ENCODE results near the gene S100A8.
A peak's percentile ranks its signal among the peaks of the same experiment; 100 is the strongest.
"Not testable (repeated sequence)": the region's sequence is repeated elsewhere in the genome, so short reads cannot be mapped to it uniquely, and the experiment has no call there.

Gene S100A8

DNA sequence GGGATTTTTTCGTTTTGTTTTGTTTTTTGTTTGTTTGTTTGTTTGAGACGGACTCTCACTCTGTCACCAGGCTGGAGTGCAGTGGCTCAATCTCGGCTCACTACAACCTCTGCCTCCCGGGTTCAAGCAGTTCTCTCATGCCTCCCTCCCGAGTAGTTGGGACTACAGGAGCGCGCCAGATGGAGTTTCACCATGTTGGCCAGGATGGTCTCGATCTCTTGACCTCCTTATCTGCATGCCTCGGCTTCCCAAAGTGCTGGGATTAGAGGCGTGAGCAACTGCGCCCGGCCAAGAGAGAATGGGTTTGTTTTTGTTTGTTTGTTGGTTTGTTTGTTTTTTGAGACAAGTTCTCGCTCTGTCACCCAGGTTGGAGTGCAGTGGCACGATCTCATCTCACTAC, 43.8 kb downstream of the S100A8 start:
- not testable (repeated sequence) for H3K36me3 Mint-ChIP-seq; H3K9me3 Mint-ChIP-seq; H3K27ac Mint-ChIP-seq; ATAC-seq (replicated peaks); H3K4me3 Mint-ChIP-seq; DNase-seq
- Mint-ChIP-seq H3K27me3 (peaks cover 72 to 79% of the 10 kb centered on the region in 2 donors), H3K4me1 (peaks cover 27 to 34% of the 10 kb centered on the region in 2 donors)

DNA sequence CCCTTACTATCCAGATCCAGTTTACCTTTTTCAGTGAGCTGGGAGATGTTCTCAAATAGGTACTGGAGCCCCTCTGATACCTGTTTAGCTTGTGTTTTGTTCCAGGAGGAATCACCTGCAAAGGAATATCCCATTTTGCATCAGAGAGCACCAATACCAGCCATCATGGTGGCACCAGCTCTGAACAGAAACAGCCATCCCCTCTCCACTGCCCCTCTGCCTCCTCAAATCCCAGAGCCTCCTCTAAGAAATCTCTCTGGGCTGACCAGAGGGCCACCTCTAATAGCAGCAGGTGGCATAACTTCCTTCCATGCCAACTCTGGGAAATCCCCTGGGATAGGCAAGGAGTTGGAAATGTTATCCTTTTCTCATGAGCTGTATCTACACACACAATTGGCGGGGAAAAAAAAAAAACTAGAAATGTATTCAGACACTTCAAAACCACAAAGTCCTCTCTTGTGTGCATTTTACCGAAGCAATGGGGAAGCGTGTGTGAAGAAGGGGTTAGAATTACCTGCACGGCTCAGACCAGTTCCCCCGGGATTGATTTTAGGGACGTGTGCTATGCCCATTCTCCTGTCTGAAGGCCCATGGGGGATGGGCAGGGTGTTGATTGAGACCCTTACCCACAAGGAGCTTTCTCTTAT, 44.7 kb downstream of the S100A8 start:
- ATAC-seq (replicated peaks) (peak; percentile 74 to 77), DNase-seq (no peak)
- Mint-ChIP-seq H3K27ac (peak overlapping the region; percentile 11), H3K9me3 (no peaks in the 10 kb centered on the region), H3K4me3 (peak overlapping the region; percentile 5 to 19), H3K4me1 (peaks cover 27 to 34% of the 10 kb centered on the region in 2 donors), H3K27me3 (peaks cover 80 to 85% of the 10 kb centered on the region in 2 donors), H3K36me3 (no peaks in the 10 kb centered on the region)

DNA sequence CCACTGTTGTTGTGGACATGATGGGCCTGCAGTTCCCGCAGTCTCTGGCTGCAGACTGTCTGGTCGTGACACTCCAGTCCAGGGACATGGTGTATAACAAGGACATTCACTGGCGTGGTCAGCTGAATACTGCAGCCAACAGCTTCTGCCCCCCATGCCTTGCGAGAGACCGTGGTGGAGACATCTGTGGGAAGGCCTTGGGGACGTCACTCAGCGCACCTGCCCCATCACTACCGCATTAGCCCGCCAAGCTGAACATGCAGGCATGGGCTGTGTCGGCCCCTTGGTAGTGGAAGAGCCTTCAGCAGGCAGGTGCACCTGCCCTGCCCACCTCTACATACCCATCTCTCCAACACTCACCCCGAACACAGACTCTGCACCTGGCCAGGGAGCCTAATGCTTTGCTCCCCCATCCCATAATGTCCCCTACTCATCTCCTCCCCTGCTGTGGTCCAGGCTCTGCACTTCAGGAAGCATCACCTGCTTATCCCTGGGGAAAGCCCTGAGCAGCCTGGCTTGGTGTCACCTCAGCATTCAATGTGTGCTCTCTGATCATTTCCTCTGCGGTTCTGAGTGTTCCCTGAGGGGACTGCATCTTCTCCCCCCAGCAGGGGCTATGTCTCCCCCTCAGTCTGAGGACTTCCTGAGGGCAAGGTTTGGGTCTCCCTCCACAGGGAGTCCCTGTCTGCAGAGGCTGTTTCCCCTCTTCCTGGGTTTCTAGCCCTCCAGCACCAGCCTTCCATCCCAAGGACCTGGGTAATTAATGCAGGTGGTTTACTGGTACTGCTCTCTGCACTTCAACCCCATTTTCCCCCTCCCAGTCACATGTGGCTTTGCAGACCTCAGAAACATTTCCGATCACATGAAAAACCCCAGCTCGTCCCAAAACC, 45.4 kb downstream of the S100A8 start:
- DNase-seq: peak; percentile 37
- H3K36me3 Mint-ChIP-seq: no peaks in the 10 kb centered on the region
- no peaks in the 10 kb centered on the region for H3K9me3 Mint-ChIP-seq
- no peak overlapping the region for H3K27ac Mint-ChIP-seq
- peak; percentile 71 to 81 for ATAC-seq (replicated peaks)
- H3K4me1 Mint-ChIP-seq: peaks cover 27 to 34% of the 10 kb centered on the region in 2 donors
- H3K4me3 Mint-ChIP-seq: peak overlapping the region; percentile 5 to 19
- peaks cover 85 to 91% of the 10 kb centered on the region in 2 donors for H3K27me3 Mint-ChIP-seq

DNA sequence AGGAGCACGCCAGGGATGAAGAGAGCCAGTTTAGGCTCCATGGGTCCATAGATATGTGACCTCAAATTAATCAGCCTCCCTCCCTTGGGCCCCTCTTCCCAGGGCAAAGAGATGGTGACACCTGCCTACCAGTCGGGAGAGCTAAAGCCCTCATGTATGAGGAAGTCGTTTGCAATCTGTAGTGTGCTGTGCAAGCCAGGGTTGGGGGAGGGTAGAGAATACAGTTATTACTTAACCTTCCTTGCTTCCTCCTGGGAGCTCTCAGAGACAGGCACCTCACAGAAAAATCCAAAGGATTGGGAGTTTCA, 46.2 kb downstream of the S100A8 start:
- Mint-ChIP-seq H3K36me3 (no peaks in the 10 kb centered on the region), H3K27me3 (peaks cover 79 to 85% of the 10 kb centered on the region in 2 donors), H3K9me3 (no peaks in the 10 kb centered on the region), H3K4me3 (no peak overlapping the region), H3K27ac (no peak overlapping the region), H3K4me1 (peaks cover 27 to 34% of the 10 kb centered on the region in 2 donors)
- DNase-seq (no peak), ATAC-seq (replicated peaks) (no peak)

DNA sequence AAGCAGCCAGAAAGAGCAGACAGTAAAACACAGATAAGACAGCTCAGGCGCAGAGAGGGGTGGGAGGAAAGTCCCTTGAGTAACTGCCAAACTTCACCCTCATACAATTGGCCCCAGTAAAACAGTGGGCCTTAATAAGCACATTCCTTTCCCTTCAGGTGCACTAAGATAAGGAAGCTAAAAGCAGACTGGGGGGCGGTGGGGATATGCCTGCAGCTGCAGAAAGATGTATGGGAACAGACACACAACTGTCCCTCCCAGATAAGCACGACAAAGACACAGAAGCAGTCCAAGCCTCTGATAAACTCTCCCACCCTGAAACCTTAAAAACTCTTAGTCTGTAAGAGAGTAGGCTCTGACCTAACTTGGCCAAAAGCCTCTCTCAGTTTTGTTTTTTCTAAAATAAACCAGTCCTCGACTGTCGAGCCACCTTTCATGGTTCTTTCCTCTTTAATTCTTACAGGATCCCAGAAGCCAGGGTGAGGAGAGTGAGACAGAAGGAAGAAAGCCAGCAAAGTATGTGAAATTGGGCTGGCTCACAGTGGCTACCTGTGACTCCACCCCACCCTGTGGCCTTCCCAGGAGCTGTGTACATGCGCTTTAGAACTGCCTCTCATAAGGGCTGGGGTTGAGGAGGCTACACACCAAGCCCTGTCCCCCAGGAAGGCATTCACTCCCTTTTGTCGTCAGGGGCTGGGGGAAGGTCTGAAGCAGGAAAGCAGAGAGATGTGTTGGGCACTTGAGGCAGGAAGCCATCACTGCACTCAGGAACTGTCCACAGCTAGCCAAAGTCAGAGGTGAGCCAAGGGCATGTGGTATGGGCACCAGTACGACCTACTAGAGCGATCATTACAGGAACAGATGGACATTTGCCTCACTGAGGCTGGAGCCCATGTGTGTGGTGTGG, 46.8 kb downstream of the S100A8 start:
- Mint-ChIP-seq H3K9me3 (no peaks in the 10 kb centered on the region), H3K27ac (no peak overlapping the region), H3K27me3 (peaks cover 75 to 79% of the 10 kb centered on the region in 2 donors), H3K4me1 (peaks cover 27 to 35% of the 10 kb centered on the region in 2 donors), H3K4me3 (no peak overlapping the region), H3K36me3 (no peaks in the 10 kb centered on the region)
- no peak for ATAC-seq (replicated peaks)
- DNase-seq: no peak

DNA sequence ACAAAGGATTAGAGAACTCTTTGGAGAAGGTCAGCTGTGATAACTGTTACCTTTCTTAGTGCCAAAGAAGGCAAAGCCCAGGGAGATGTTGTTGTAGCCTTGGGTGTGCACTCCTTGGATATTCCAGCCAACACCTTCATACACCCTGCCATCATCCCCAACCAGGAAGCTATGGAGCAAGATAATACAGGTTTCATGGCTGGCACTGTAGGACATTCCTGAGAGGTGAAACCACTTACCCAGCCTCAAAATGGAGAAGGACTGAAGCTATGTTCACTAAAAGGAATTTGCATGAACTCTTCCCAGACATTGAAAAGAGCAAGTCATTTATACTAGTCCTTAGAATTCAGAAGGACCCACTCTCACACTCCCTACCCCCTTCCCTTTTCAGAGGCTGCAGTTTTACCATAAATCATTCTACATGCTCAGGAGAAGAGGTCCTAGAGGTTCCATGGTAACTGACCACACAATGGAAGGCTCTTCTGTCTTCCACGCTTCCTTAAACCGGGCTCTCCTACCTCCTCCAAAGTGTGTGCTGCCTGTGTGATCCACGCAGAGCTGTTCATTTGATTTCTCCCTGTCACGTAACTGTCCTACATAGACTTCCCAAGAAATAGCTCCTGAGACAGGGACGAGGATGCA, 47.7 kb downstream of the S100A8 start:
- Mint-ChIP-seq H3K27me3 (peaks cover 75 to 78% of the 10 kb centered on the region in 2 donors), H3K9me3 (no peaks in the 10 kb centered on the region), H3K4me1 (peaks cover 27 to 35% of the 10 kb centered on the region in 2 donors), H3K36me3 (no peaks in the 10 kb centered on the region), H3K4me3 (no peak overlapping the region), H3K27ac (no peak overlapping the region)
- ATAC-seq (replicated peaks) (no peak), DNase-seq (no peak)

DNA sequence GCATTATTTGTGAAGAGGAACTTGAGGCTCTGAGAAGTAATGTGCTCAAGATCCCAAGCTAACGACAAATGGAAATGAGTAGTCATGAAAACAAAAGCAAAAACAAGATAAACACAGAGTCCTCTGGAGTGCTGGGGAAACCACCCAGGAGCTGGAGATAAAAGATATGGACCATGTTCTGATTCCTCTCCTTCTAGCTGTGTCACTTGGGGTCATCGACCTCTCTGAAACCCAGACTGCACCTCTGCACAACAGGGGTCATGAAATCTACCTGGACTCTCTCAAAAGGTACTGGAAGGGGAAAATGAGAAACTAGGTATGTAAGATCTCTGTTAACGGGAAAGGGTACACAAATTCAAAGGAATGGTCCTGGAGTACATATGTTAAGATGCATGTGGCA, 48.7 kb downstream of the S100A8 start:
- H3K9me3 Mint-ChIP-seq: no peaks in the 10 kb centered on the region
- peaks cover 27 to 35% of the 10 kb centered on the region in 2 donors for H3K4me1 Mint-ChIP-seq
- no peaks in the 10 kb centered on the region for H3K36me3 Mint-ChIP-seq
- peaks cover 72 to 78% of the 10 kb centered on the region in 2 donors for H3K27me3 Mint-ChIP-seq
- no peak overlapping the region for H3K4me3 Mint-ChIP-seq
- DNase-seq (no peak), ATAC-seq (replicated peaks) (no peak)
- no peak overlapping the region for H3K27ac Mint-ChIP-seq

DNA sequence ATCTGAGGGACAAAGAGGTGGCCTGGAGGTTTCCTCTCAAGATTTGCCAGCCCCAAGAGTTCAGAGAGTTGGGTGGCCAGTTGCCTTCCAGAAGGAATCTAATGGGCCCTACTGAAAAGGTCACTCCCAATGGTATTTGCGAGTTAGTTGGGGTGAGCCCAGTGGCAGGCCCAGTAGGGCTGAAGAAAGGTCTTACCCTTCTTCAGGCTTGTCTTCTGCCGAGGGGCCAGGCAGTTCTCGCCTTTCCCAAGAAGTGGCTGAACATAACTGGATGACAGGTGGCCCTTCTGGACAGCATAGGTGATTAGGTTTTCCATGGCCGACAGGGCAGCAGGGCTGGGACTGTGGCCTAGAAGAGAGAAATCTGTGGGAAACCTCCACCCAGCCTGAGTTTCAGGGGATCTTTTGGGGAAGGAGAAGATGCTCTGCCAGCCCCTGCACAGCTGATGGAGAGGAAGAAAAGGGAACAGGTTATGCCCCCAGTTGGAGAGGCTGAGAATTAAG, 49.4 kb downstream of the S100A8 start:
- Mint-ChIP-seq H3K4me1 (peaks cover 22 to 35% of the 10 kb centered on the region in 2 donors), H3K27me3 (peaks cover 65 to 78% of the 10 kb centered on the region in 2 donors), H3K36me3 (no peaks in the 10 kb centered on the region), H3K27ac (no peak overlapping the region), H3K4me3 (no peak overlapping the region), H3K9me3 (no peaks in the 10 kb centered on the region)
- no peak for ATAC-seq (replicated peaks)
- no peak for DNase-seq

DNA sequence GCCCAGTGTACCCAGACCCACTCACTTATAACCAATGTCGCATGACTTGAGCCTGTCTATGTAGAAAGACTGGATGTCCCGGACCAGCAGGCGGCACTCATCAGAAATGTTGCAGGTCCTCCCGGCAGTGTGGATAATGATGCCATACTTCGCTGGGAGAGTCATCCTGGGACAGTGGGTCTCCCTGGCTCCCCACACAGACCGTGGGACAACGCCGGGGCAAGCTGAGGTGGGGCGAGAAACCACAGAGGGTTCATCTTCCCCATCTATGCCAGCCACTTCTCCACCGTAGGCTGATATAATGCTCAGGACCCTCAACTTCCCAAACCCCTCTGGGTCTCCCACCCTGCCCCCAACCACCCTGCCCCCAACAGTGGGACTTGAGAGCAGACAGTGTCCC, 50.5 kb downstream of the S100A8 start:
- ATAC-seq (replicated peaks) (no peak), DNase-seq (no peak)
- no peak overlapping the region for H3K27ac Mint-ChIP-seq
- no peak overlapping the region for H3K4me3 Mint-ChIP-seq
- peaks cover 11 to 23% of the 10 kb centered on the region in 2 donors for H3K4me1 Mint-ChIP-seq
- H3K27me3 Mint-ChIP-seq: peaks cover 57 to 74% of the 10 kb centered on the region in 2 donors
- H3K9me3 Mint-ChIP-seq: no peaks in the 10 kb centered on the region
- H3K36me3 Mint-ChIP-seq: no peaks in the 10 kb centered on the region
